HG03097 (cell line): Measurements from ENCODE around the gene CADPS.

Source experiments
- ATAC-seq: cut with Tn5 transposase; IDR thresholded peaks from one replicate; pipeline ENCODE4 v1.9.1; 2021; ENCODE audit not compliant: unreplicated experiment, low FRiP score

The CADPS gene

GRCh38 chr3:62392626-62393292 is 482.5 kb downstream of the CADPS start:
- ATAC-seq = no peak

- ATAC-seq = no peak
Observed at GRCh38 chr3:62387251-62387650, 488.0 kb downstream of the CADPS start.

DNA sequence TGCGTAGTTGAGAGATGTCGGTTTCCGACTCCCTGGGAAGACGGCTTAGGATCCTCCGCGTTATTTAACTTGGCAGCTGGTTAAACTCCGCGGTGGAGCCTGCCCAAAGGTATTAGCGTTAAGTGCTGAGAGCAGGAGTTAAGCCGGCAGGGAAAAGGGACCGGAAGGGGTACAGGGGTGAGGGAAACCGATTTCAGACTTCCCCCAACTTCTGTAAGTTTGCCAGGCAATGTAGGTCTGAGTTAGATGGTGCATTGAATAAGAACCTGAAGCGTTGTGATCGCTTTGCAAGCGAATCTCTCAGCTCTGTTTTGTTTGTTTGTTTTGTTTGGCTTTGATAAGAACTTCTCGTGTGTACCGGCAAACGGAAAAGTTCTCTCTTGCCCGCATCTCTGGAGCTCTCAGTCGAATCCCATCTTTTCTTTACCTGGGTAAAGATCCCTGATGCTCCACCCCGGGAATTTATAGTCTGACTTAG is 495.9 kb downstream of the CADPS start:
- ATAC-seq = no peak

- no peak for ATAC-seq
Observed at GRCh38 chr3:62378921-62379320, 496.3 kb downstream of the CADPS start.

GRCh38 chr3:62378311-62378789 is 496.9 kb downstream of the CADPS start:
- no peak for ATAC-seq

DNA sequence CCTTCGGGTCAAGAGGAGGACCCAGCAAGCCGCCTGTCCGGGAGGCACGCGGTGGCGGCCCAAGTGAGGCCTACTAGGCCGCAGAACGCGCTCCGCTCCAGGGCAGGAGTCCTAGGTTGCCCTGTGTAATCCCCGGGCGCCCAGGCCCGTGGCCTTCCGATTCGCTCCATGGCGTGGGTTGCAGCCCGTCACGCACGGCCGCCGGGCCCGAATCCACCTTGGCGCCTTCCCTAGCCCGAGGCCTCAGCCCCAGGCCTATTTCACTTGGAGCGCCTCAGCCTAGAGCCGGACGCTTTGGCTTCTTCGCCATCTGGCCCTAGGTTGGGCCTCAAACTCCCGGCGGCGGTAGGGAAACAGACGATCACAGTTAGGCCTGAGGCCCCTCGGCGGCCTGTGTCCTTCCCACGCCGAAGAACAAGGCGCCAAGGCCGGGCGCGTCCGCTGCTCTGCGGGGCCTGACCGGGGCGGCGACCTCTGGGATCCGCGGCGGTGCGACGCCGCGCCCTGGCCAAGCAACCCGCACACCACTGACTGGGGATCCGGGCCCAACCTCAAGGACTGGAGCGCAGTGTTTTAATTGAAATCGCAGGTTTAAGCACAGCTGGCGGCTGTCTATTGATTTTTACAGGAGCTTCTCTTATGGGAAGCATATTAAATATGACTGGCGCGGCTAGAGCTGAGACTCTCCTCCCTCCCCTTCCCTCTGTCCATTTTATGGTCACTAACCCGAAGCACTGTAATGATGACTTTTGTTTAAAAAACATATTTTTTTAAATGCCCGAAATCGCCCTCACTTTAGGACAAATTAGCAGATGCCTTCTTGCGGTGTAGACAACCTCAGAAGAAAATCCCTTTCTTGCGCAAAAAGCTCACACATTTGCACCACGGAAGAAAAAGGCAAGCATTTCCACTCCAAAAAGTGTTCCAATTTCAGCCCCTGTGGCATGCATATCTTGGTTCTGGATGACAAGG is 498.0 kb downstream of the CADPS start:
- ATAC-seq = no peak

GRCh38 chr3:62376454-62376720 is 498.8 kb downstream of the CADPS start:
- no peak for ATAC-seq

DNA sequence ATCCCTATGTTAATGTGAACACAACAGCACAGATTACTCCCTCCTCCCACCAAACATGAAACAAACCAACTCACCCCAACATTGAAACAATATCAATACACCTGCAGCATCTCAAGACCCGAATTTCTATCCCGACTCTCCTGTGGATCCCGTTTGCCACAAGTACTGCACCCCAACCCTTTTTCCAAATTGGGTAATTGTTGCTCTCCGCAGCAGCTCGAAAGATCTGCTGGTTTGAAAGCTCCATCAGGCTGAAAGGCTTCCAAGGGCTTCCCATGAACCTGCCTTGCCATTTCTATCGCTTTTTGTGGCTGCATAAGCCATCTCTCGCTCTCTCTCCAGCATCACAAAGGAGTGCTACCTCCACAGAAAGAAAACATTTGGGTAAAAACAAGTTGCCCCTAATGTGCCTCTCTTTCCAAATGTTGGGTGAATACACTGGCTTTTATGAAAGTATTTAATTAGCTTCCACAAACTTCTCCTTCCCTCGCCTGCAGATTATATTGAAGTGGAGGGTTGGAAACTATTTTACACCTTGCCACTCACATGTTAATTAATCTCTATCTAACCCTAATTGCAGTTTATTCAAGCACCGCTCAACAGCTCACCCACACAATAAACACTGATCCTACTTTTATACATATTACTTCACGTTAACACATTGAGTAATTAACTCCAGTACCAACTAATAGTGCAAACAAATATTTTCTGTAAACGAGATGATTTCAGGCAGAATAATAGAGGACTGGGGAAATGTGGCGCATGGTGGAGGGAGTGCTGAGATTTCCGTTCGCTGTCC is 499.4 kb downstream of the CADPS start:
- no peak for ATAC-seq

DNA sequence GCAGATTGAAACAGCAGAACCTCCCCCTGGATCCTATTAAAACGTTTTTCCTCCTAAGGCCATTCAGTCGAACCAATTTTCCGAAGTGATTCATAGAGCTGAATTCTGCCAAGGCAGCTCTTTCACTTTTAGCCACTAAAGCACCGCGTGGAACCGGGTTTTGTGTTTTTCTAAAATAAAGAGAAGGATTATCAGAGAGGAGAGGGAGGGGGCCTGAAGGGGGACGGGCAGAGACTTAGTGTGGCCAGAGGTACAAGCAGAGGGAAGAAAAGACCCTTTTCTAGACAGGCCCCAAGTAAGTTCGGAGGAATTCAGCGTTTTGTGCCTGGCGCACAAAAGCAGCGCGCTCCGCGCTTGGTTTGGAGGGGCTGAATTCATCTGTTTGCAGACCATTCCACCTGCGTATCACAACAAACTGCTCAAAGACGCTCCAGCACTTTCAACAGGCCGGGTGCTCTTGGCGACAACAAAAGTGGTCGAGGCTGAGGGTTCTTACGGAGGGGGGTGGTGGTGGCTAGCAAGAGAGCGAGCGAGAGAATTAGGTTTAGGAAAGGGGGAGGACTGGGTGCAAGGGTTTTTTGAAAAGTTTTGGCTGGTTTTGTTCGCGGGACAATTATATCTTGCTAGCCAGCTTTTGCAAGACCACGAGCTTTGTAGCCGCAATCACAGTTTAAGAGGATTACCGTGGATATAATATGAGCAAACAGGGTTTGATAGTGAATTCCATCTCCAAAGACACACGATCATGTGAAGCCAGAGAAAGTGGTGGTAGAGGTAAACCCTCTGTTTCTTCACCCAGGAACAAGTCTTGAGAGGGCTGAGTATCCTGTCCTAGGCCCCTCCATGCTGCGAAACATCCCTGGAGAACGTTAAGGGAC is 500.6 kb downstream of the CADPS start:
- ATAC-seq = no peak

- no peak for ATAC-seq
Observed at GRCh38 chr3:62373714-62374333, 501.4 kb downstream of the CADPS start.

DNA sequence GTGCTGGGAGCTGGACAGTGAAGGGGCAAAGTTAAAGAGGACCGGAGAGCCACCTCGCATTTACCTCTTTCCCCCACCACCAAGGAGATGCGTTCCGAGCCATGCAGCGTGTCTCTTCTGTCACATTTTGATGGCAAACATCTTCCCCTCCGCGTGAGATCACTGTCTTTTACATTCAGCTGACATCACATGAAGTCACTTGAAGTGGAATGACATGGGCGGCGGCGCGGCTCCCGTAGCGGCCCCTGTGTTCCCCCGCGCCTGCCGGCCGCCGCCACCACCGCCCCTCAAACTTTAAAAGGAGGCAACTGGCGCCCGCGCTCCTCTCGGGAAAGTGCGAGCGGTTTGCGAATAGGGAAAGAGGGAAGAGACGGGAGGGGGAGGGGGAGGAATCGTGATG is 502.0 kb downstream of the CADPS start, which contains the start of gene FEZF2:
Gene FEZF2 (minus strand): TSS at position 336 of the 400 bp plus-strand sequence. CDS start 682 bp downstream, outside the sequence.
- no peak for ATAC-seq

DNA sequence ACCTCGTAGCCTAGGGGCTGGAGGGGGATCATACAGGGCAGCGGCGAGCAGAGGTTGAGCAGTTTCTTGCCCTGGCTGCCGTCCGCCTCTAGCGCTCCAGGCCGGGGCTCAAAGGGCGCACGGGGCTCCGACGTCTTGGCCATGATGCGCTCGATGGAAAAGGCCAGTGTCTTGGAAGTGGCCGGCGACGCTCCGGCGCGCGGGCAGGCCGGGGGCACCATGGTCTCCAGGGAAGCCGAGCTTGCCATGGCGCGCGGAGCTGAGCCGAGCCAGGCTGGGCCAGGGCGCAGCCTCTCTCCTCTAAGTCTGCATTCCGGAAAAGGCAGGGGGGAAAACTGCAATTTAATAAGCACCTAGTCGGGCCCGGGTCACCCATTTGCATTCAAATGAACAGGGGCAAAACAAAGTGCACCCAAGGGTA is 502.6 kb downstream of the CADPS start:
- ATAC-seq = no peak

DNA sequence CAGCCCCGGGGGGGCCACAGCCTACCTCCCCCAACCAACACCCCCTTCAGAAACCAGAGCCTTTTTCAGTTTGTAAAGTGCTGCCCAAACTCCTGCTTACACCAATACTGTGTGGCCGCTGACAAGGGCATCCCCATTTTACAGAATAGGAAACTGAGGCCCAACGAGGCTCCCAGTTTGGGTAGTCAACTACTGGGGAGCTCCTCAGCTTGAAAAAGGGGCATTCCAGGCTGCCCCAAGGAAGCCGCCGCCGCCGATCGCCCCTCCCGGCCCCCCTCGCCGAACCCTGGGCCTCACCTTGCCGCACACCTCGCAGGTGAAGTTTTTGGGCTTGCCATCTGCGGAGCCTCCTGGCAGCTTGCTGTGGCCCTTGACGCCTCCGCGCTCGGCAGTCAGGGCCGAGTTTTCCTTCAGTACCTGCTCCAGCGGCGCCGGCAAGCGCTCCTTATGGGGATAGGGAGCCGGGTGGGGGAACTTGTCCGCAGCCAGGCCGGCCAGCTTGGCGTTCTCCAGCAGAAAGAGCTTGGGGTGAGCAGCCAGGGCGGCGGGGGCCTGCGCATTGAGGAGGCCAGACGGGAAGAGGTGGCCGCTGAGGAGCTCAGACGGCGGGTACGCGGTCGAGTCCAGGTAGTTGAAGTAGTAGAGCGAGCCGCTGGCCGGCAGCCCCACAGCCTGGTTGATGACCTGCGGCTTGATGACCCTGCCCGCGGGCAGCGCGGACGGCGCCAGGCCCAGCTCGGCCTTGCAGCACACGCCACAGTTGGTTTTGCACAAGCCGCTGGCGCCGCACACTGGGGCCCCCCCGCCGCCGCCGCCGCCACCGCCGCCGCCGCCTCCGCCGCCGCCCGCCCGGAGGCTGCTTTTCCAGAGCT is 503.3 kb downstream of the CADPS start:
- no peak for ATAC-seq

DNA sequence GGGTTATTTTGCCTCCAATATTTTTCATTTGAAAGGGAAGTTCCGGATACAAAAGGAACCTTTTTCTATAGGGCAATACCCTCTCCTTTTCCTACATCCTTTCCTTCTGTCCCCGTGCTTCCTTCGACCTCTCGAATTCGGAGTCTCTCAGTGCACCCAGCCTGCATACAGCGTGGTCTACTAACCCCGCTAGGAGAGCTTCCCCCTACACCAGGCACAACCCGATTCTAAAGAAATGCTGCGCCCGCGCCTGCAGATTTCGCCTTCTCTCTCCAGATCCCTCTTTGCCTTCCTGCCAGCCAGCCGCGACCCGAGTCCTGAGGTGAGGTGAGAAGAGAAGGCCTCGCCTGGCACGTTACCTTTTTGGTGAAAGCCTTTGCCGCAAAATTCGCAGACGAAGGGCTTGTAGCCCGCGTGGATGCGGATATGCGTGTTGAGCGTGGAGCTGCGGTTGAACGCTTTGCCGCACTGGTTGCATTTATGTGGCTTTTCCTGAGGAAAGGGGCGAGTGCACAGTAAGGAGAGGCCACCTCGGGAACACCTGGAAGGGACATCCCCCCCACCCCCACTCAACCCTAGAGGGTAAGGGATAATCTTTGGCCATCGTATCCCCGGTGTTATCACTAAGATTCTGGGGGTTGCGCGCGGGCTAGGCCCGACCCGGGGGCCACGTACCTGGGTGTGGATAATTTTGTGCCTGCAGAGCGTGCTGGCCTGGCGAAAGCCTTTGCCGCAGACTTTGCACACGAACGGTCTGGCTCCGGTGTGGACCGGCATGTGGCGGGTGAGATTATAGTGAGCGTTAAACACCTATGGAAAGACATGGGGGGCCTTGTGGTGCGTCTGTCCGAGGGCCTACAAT is 504.1 kb downstream of the CADPS start:
- no peak for ATAC-seq

DNA sequence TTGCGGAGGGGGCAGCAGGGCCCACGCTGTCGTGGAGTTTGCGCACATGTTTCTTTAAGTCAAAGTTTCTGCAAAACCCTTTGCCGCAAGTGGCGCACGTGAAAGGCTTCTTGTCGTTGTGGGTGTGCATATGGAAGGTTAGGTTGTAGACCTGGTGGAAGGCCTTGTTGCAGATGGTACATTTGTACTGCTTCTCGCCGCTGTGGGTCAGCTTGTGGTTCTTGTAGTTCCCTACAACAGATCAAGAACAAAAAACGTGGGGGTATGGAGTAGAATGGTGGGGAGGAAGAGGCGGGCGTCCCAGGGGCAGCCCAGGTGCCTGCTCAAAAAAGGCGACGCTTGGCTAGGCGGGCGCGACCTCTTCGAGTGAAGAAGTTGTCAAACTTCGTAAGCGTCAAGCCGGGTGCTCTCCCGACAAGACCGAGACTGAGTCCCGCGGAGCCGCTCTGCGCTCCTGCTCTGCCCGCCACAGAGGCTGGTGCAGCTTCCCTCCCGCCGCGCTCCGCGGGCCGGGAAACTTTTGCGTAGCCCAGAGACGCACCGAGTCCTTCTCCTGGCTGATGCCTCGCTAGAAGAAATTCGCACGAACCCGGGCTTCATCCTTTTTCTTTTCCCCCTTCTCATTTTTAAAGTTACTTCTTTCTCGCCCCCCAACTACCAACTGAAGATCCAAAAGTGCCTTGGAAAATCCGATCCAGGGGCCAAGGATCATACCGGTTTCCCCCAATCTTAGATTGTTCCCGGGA is 504.9 kb downstream of the CADPS start:
- ATAC-seq = no peak

DNA sequence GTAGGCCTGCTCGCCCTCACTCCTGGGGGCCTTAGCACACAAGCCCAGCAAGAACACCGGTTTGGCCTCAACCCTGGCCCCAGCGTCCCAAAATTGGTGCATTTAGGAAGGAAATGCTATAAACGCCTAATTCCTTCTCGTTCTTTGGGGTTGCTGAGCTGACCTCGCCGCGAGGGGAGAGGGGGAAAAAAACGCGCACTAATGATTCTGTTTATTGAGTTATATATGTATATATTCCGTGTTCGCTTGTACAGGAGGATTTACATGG is 505.8 kb downstream of the CADPS start:
- no peak for ATAC-seq
